ENCODE data around the gene C1QC. TPM values are rescaled to one million over a fixed set of nuclear protein-coding genes. Genes with fewer than 3 reads are reported as not detected.

Gene C1QC
- total RNA-seq, 2 donors from 2014 or later, result 124 to 414 TPM

DNA sequence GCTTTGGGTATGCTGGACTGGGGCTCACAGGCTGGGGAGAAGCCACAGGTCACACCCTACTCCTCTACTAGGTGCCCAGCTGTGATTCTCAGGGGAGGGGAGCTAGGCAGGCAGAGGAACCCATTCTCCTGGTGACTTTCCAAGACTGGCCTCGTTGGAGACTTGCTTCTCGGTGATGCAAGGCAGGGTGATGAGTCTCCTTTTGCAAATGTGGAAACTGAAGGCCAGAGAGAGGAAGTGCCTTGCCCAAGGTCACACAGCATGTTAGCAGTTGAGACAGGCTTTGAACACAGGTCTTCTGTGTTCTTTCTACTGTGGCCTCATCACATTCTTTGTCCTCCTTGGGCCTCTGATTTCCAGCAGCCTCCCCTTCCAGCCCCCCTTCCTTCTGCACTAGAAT lies 27.5 kb upstream of the C1QC start:
- intact Hi-C loops (cut with DNase I), result no loop called here
- no peak for DNase-seq (ENCODE audit: low spot score)

DNA sequence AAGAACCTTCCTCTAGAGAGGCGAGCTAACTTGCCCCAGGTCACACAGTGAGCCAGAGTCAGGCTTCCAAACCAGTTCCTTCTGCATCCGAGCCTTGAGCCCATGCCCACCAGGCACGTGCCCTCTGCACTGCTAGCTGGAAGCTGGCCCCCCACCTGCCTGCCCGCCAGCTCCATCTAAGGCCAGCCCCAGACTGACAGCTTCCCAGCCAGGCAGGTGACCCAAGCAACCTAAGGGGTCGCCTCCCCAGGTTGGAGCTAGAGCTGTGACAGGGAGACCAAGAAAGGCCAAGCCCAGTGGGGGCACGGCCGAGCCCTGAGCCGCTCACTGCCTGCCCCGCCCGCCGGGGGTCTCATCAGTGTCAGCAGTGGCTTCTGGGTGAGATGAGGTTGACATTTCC lies 26.9 kb upstream of the C1QC start:
- intact Hi-C loops (cut with DNase I), result no loop called here
- DNase-seq (ENCODE audit: low spot score), result no peak

DNA sequence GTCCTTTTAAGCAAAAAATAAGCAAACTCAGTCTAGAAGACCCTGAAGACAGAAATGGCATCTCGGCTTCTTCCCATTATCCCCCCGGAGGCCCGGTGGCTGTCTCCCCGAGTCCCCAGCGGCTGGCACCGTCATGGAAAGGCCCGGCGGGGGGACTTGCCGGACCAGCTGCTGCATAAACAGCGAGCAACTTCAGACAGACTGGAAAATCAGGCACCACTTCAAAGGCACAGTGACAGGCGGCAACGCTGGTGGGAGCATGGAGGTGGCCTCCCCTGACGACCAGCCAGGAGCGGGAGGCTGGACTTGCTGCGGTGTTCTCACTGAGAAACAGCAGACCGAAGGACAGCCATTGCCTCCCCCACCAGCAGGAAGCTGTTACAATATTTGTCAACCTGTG lies 25.4 kb upstream of the C1QC start:
- intact Hi-C loops (cut with DNase I), result no loop called here
- no peak for DNase-seq (ENCODE audit: low spot score)

DNA sequence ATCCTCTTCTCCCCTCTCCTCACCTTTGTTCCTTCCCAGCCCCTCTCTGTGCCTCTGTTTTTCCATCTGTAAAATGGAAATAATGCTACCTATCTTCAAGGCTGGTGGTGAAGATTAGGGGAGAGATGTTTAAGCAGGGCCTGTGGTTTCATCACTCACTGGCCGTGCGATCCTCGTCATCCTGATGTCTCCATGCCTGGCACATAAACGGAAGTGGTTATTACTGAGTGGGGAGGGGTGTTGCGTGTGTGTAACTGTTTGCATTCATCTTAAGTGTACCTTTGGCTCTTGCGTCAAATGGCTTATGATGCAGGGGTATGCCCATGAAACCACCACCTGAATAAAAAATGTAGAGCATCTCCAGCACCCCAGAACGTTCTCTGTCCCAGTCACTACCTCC lies 24.2 kb upstream of the C1QC start:
- intact Hi-C loops (cut with DNase I), result no loop called here
- DNase-seq (ENCODE audit: low spot score), result no peak

DNA sequence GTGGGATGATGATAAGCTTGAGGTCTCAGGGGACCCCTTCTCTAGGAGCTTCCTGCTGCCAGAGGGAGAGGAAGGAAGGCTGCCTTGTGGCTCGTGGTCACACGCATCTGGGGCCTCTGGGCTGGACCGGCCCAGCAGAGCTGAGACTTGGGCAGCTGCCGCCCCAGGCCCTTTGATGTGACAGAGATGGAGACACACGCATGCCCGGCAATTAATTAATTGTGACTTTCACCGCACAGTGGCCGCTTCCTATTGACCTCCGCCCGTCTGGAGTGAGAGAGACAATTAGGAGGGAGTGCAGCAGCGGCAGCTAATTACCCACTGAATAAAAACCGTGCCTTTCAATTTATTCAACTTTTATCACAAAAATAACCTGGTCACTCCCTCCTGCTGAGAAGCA lies 23.6 kb upstream of the C1QC start:
- no peak for DNase-seq (ENCODE audit: low spot score)
- intact Hi-C loops (cut with DNase I), result no loop called here

DNA sequence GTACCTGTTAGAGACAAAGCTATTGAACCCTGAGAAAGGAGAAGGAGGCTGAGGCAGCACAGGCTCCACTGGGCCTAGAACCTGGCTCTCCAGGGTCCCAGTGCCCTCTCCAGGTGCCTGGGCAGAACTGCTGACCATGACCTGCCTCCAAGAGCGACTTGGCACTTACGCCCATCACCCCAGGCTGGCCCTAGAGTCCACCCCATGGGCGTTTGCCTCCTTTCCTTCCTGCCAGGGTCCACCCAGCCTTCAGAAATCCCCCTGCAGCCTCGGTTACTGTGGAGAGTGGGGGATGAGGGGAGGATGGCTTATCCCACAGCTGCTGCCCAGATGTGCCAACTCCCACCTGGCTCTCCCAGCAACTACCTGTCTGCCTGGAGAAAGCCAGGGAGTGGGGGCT lies 21.7 kb upstream of the C1QC start:
- intact Hi-C loops (cut with DNase I), result no loop called here
- DNase-seq (ENCODE audit: low spot score), result no peak

DNA sequence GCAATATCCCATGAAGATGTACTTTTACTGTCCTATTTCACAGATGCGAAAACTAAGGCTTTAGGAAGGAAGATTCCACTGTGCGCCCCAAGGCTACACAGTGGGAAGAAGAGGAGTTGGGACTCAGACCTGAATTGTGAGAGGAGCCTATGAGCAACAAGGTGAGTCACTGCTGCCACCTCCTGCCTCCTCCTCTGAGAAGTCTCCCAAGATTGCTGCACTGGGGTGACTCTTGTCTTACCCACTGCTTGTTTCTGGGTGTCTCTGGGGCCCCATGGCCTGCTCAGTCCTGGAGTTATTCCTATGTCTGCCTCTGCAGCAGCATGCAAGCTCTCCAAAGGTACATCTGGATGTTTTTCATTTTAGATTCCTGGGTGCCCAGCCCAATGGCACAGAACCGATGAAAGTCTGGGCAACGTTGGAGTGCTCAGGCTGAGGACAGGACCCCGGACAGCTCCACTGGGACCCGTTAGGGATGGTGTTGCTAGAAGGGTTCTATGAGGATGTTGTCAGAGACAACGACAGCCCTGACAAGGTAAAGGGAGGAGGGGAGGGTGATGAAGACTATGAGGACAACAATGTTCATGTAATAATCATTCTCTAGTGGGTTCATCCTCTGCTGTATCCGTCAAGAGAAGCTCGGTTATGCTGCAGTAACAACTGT lies 18.0 kb upstream of the C1QC start:
- intact Hi-C loops (cut with DNase I), result no loop called here
- DNase-seq (ENCODE audit: low spot score), result no peak

DNA sequence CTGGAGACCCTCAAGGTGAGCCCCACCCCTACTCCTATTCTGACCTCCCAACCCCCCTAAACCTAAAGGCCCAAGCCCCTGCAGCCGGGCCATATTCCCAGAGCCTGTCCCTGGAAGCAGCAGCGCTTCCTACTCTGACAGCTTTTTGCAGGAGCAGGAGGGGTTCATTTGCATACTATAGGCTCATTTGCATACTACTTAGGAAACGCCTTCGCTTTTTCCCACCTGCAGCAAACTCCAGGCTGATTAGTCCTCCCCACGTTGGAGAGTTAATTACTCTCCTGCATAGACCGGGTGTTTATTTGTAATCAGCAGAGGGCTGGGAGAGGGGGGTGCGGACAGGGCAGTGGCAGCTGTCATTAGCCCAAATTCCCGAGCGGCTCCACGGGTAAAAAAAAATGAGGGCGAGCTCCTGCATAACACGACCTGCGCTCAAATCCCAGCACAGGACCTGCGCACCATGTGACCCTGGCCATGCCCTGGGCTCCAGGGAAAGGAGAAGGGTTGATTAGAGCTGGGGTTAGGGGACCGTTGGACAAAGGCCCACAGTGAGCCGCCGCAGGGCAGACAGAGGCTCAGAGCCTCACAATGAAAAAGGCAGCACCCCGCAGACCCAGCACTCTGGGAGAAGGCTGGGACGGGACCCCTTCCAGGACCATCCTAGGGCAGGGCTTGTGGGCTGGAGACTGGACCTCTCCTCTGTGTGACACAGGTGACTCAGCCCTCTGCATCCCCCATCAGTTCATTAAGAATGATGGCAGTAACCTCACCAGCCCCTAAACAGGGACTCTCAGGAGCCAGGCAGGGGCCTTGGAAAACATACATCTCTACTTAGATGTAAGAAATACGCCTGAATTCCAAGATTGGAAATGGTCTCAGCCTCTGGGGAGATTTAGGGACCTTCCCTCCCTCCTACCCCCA lies 16.9 kb upstream of the C1QC start:
- intact Hi-C loops (cut with DNase I), result no loop called here
- DNase-seq (ENCODE audit: low spot score), result no peak

DNA sequence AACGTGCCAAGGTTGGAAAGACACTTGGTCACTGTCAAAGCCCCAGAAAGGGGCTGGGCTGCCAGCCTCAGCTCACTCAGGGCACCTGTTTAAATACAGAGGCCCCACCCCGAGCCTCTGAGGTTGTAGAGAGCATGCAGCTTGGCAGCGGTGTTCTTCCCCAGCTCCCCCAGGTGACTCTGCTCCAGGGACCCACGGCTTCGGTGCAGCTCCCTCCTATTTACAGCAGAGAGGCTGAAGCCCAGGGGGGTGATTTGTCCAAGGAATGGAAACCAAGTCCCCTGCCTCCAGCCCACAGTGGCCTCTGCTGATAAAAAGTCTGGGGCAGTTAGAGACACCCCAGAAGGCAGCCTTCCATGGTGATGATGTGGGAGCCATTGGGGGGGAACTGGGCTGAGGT lies 16.1 kb upstream of the C1QC start:
- intact Hi-C loops (cut with DNase I), result no loop called here
- no peak for DNase-seq (ENCODE audit: low spot score)

DNA sequence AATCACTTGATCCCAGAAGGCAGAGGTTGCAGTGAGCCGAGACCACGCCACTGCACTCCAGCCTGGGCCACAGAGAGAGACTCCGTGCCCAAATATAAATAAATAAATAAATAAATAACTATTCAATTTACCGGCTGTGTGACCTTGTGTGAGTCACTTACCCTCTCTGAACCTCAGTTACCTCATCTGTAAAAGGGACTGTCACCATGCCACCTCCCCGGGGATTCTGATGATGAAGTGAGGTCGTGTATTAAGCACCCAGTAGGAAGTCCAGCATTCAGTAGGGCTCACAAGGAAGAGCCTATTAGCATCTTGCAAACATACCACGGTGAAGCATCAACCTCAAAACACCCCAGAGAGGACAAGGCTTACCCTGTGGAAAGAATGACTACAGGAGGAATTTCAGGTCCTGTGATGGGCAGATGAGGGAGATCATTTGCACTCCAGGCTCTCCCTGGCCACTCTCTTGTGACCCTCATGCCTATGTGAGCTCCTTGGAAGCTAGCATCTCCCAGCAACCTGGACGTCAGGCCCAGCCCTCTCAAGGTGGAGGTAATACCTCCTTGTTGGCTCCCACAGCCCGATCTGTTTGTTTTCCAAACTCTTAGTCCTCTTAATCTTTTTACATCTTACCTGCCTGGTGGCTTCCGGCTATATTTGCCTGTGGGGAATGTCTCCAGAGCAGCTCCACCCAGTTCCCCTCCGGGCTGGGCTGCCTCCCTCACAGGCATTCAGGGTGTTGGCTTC lies 14.6 kb upstream of the C1QC start:
- intact Hi-C loops (cut with DNase I), result no loop called here
- DNase-seq (ENCODE audit: low spot score), result no peak

DNA sequence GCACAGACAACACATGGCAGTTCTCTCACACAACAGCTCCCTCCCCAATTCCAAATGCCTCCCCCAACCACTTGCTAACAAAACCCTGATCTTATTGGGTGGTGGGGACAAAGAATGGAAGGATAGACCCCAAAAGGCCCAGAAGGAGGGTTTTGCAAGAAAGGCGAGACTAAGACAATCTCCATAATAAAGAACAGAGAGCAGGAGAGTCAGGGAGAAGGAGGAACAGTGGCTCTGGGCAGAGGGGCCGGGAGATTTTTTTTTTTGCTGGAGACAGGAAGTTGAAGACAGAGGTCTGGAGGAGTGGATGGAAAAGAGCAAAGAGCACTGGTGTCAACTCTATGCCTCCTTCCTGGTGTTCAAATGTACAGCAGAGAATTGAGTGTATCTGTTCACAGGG lies 13.5 kb upstream of the C1QC start:
- no peak for DNase-seq (ENCODE audit: low spot score)
- intact Hi-C loops (cut with DNase I), result loop anchor here in 1 of 2 donors (10.0 kb wide), 1 partner anchor 95 kb away; no protein-coding TSS in a partner anchor

DNA sequence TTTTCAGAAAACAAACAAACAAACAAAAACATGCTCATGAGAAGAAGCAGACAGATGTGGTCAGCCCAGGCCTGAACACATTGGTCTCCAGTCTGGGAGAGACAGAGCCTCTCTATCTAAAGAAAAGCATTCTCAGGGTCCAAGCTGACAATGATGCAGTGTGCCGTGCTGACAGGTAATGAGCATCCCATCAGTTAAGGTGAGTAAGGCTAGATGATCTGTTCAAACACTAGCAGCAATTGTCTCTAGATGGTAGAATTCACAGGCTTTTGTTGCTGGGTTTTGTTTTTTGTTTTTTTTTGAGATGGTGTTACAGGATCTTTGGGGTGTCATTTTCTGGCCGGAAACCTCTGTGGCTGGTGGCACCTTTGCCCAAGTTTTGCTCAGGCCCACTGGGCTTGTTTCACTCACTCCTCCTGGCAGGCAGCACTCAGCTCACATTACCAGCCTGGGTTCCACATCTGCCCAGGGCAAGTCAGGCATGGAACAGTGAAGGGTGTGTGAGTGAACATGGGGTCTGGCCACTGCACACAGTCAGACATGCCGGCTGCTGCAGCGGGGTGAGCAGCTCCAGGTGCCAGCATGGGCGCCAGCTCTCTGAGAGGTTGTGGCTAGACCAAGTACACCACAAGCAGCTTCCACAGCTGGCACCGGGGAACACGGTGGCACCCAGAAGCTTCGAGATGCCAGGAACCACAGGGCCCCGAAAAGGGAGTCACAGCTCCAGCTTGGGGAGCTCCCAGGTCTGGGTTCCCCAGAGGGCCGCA lies 9.6 kb upstream of the C1QC start:
- DNase-seq (ENCODE audit: low spot score), result no peak
- intact Hi-C loops (cut with DNase I), result loop anchor here in 1 of 2 donors (10.0 kb wide), 1 partner anchor 99 kb away; no protein-coding TSS in a partner anchor

DNA sequence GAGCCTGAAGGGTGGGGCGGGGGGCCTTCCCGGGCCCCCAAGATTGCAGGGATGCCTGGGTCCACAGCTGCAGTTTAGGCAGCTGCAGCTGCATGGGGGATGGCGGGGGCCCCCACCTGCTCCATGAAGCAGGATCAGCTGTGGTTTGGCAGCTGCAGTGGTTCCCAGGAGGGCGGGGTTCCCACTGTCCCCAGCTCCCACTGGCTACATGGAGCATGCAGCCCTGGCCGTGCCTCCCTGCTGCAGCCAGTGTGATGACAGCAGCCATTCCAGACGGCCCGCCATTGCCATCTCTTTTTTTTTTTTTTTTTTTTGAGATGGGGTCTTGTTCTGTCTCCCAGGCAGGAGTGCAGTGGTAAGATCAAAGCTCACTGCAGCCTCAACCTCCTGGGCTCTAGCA lies 8.0 kb upstream of the C1QC start:
- intact Hi-C loops (cut with DNase I), result loop anchor here in 1 of 2 donors (10.0 kb wide), 1 partner anchor 101 kb away; no protein-coding TSS in a partner anchor
- no peak for DNase-seq (ENCODE audit: low spot score)

DNA sequence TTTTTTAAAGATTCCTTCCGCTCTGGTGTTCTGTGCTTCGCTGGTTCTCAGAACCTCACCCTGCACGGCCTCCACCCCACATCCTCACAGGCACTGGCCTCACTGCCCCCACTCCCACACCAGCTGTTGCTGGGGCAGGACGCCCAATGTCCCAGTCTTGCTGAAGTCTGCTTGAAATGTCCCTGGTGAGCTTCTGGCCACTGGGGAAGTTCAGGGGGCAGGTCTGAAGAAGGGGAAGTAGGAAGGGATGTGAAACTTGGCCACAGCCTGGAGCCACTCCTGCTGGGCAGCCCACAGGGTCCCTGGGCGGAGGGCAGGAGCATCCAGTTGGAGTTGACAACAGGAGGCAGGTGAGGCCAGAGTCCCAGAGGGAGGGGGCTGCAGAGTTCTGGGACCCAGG lies 7.1 kb upstream of the C1QC start, which contains the start of gene C1QA:
Gene C1QA (plus strand): TSS at position 276 of the 400 bp plus-strand sequence. CDS start 989 bp downstream, outside the sequence.
- intact Hi-C loops (cut with DNase I), result loop anchor here in 1 of 2 donors (10.0 kb wide), 1 partner anchor 102 kb away; no protein-coding TSS in a partner anchor
- DNase-seq (ENCODE audit: low spot score), result peak; percentile 92

DNA sequence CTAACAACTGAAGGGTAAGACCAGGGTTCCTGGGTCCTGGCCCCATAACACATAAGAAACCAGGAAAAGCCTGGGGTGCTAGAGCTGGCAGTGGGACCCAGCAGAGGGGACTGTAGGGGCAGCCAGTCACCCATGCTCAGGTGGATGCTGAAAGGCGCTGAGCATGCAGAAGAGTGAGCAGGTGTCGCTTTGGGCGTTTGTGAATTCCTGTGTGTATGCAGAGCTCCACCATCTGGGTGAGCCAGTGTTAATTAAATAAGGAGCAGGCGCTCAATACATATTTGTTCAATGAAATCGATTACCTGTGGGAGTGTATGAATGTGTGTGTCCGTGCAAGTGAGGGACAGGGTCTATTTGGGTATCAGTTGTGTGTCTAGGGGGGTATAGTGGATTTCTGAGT lies 6.5 kb upstream of the C1QC start:
- no peak for DNase-seq (ENCODE audit: low spot score)
- intact Hi-C loops (cut with DNase I), result loop anchor here in 1 of 2 donors (10.0 kb wide), 1 partner anchor 102 kb away; no protein-coding TSS in a partner anchor

DNA sequence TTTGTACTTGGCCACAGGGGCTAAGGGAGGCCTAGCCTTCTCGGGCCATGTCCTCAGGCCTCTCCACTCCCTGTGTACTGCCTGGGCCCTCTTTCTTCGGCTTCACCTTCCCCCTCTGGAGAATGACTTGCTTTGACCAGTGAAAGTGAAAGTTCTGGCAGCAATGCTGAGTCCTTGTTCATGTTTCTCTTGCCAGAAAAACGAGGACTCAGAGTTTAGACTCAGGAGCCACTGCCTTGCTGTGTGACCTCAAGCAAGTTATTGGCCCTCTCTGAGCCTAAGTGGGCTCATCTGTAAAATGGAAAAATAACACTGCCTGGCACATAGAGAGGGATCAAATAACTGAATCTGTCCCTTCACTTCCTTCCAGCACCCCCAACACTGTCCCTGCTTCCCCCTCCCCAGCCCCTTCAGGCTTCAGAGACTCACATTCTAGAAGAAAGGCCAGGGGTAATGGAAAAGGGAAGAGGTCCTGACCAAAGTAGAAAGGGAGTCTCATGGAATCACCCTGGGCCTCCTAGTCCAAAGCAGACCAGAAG lies 5.5 kb upstream of the C1QC start:
- DNase-seq (ENCODE audit: low spot score), result no peak
- intact Hi-C loops (cut with DNase I), result loop anchor here in 1 of 2 donors (10.0 kb wide), 1 partner anchor 103 kb away; no protein-coding TSS in a partner anchor

DNA sequence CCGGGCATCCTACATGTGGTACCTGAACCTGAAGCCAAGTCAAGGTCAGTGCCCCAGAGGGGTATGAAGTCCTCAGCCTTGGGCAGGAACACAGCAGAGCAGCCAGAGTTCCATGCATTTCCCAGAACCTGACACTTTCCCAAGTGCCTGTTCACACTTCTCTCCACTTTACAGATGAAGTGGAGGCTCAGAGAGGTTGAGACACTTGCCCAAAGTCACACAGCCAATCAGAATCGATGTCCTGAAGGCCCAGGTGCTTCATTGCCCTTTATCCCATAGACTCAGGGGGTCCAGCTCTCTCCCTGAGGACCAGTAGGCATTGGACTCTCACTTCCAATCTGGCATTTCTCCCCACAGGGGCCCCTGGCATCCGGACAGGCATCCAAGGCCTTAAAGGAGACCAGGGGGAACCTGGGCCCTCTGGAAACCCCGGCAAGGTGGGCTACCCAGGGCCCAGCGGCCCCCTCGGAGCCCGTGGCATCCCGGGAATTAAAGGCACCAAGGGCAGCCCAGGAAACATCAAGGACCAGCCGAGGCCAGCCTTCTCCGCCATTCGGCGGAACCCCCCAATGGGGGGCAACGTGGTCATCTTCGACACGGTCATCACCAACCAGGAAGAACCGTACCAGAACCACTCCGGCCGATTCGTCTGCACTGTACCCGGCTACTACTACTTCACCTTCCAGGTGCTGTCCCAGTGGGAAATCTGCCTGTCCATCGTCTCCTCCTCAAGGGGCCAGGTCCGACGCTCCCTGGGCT lies 4.8 kb upstream of the C1QC start:
- no peak for DNase-seq (ENCODE audit: low spot score)
- intact Hi-C loops (cut with DNase I), result loop anchor here in 1 of 2 donors (10.0 kb wide), 1 partner anchor 104 kb away; no protein-coding TSS in a partner anchor

DNA sequence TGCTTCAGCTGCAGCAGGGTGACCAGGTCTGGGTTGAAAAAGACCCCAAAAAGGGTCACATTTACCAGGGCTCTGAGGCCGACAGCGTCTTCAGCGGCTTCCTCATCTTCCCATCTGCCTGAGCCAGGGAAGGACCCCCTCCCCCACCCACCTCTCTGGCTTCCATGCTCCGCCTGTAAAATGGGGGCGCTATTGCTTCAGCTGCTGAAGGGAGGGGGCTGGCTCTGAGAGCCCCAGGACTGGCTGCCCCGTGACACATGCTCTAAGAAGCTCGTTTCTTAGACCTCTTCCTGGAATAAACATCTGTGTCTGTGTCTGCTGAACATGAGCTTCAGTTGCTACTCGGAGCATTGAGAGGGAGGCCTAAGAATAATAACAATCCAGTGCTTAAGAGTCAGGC lies 4.1 kb upstream of the C1QC start:
- DNase-seq (ENCODE audit: low spot score), result no peak

More for the DNA sequence above, 4.1 kb upstream of the C1QC start:
- intact Hi-C loops (cut with DNase I), result loop anchor here in 1 of 2 donors (10.0 kb wide), 1 partner anchor 104 kb away; no protein-coding TSS in a partner anchor

Data from posterior vena cava (tissue), 2 donors.